Measurements from ENCODE around the gene CHRNB2. TPM values are rescaled to one million over a fixed set of nuclear protein-coding genes. Genes with fewer than 3 reads are reported as not detected.

CHRNB2 gene
- total RNA-seq, 4 donors from 2014 or later: under 0.01 to 0.65 (median 0.19) TPM

GRCh38 chr1:154547105-154547732 is 20.4 kb upstream of the CHRNB2 start:
- no peak for TF ChIP-seq POLR2AphosphoS5 (IDR thresholded peaks at IDR 0.05)
- no peak for TF ChIP-seq CTCF (IDR thresholded peaks at IDR 0.05)
- no peak for TF ChIP-seq POLR2A (IDR thresholded peaks at IDR 0.05; ENCODE audit: low read depth)
- no peak for TF ChIP-seq EP300 (IDR thresholded peaks at IDR 0.05)
- WGBS: 84% methylated on average over 11 of the region's 11 CpGs
- H3K4me3 ChIP-seq: no peak overlapping the region
- H3K4me1 ChIP-seq: peaks cover 0 to 14% (median 7%) of the 10 kb centered on the region in 4 donors
- no peak overlapping the region for H3K27ac ChIP-seq (replicated peaks in 1 of 4)
- H3K9me3 ChIP-seq: no peaks in the 10 kb centered on the region
- H3K36me3 ChIP-seq: peaks cover 31 to 38% (median 36%) of the 10 kb centered on the region in 4 donors
- H3K27me3 ChIP-seq: peaks cover 0 to 17% (median 0%) of the 10 kb centered on the region in 4 donors
- DNase-seq (ENCODE audit: extremely low spot score): no peak
- intact Hi-C loops (cut with DNase I): loop anchor here (2.0 kb wide), 1 partner anchor 66 kb away; no protein-coding TSS in a partner anchor

DNA sequence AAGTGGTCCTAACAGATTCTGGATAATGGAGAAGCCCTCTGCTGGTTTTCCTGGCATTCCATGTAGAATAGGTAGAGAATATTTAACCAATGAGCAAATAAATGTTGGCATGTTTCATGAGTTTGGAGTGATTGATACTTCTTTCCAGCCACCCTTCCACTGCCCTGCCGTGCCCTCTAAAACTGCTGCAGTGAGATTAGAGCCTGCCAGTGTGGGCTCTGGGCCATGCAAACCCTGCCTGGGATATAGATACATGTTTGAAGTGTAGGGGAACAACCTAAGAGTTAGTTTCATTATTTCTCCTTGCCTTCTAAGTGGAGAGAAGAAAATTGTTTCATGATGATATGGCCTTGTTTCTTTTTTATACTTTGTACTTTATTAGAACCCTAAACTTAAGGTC is 19.6 kb upstream of the CHRNB2 start:
- no peak for DNase-seq (ENCODE audit: extremely low spot score)
- 56% methylated on average over 1 of the region's 1 CpG for WGBS
- intact Hi-C loops (cut with DNase I): no loop called here
- peaks cover 0 to 9% (median 0%) of the 10 kb centered on the region in 4 donors for H3K27me3 ChIP-seq
- H3K4me1 ChIP-seq: peaks cover 7 to 22% (median 11%) of the 10 kb centered on the region in 4 donors
- no peak for TF ChIP-seq POLR2AphosphoS5 (IDR thresholded peaks at IDR 0.05)
- no peak for TF ChIP-seq EP300 (IDR thresholded peaks at IDR 0.05)
- no peak for TF ChIP-seq POLR2A (IDR thresholded peaks at IDR 0.05; ENCODE audit: low read depth)
- TF ChIP-seq CTCF (IDR thresholded peaks at IDR 0.05): no peak
- no peak overlapping the region for H3K4me3 ChIP-seq
- no peak overlapping the region for H3K27ac ChIP-seq (replicated peaks in 1 of 4)
- no peaks in the 10 kb centered on the region for H3K9me3 ChIP-seq
- peaks cover 39 to 46% (median 44%) of the 10 kb centered on the region in 4 donors for H3K36me3 ChIP-seq

- peaks cover 50 to 59% (median 56%) of the 10 kb centered on the region in 4 donors for H3K36me3 ChIP-seq
- no peak for TF ChIP-seq CTCF (IDR thresholded peaks at IDR 0.05)
- no peak for TF ChIP-seq EP300 (IDR thresholded peaks at IDR 0.05)
- TF ChIP-seq POLR2A (IDR thresholded peaks at IDR 0.05; ENCODE audit: low read depth): no peak
- TF ChIP-seq POLR2AphosphoS5 (IDR thresholded peaks at IDR 0.05): no peak
- 88% methylated on average over 3 of the region's 3 CpGs for WGBS
These were observed 18.3 kb upstream of the CHRNB2 start for GRCh38 chr1:154549202-154549770.

DNA sequence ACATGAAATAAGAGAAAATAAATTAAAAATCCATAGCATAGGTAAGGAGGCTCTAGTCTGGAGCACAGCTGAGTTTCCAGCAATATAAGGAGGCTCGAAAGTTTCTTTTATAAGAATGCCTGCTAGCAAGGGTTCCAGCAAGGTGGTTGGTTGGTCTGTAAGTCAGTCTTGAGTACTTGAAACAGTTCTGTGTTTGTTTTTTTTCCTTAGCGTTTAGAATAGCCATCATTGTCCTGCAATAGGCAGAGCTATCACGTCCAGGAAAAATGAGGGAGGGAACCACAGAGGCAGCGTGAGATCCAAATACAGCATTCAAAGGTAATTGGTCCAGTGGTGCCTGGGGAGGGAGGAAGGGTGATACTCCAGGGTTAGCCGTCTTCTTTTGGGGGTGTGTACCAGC is 17.5 kb upstream of the CHRNB2 start:
- H3K27ac ChIP-seq (replicated peaks in 1 of 4): no peak overlapping the region
- no peaks in the 10 kb centered on the region for H3K9me3 ChIP-seq
- H3K36me3 ChIP-seq: peaks cover 57 to 67% (median 64%) of the 10 kb centered on the region in 4 donors
- intact Hi-C loops (cut with DNase I): loop anchor here (5.0 to 10.0 kb wide), 3 partner anchors 145 to 382 kb away; partner anchors contain the start of gene IL6R
- H3K4me3 ChIP-seq: no peak overlapping the region
- peaks cover 11 to 41% (median 23%) of the 10 kb centered on the region in 4 donors for H3K4me1 ChIP-seq
- WGBS: 53% methylated on average over 5 of the region's 5 CpGs
- DNase-seq (ENCODE audit: extremely low spot score): no peak
- TF ChIP-seq CTCF (IDR thresholded peaks at IDR 0.05): no peak
- TF ChIP-seq EP300 (IDR thresholded peaks at IDR 0.05): no peak
- no peak for TF ChIP-seq POLR2A (IDR thresholded peaks at IDR 0.05; ENCODE audit: low read depth)
- no peak for TF ChIP-seq POLR2AphosphoS5 (IDR thresholded peaks at IDR 0.05)
- no peaks in the 10 kb centered on the region for H3K27me3 ChIP-seq

More at GRCh38 chr1:154549202-154549770, 18.3 kb upstream of the CHRNB2 start:
- peaks cover 11 to 35% (median 21%) of the 10 kb centered on the region in 4 donors for H3K4me1 ChIP-seq
- no peak for DNase-seq (ENCODE audit: extremely low spot score)
- H3K27me3 ChIP-seq: peaks cover 0 to 1% (median 0%) of the 10 kb centered on the region in 4 donors
- intact Hi-C loops (cut with DNase I): no loop called here
- H3K4me3 ChIP-seq: no peak overlapping the region
- H3K9me3 ChIP-seq: no peaks in the 10 kb centered on the region
- H3K27ac ChIP-seq (replicated peaks in 1 of 4): no peak overlapping the region

All from esophagus muscularis mucosa (tissue), 4 donors.